HG03342 (cell line): ENCODE measurements around the gene BTN2A1.

Experiments
- ATAC-seq: cut with Tn5 transposase; IDR thresholded peaks from one replicate; pipeline ENCODE4 v1.9.1; 2021; ENCODE audit warnings: mild to moderate bottlenecking, moderate library complexity; ENCODE audit not compliant: unreplicated experiment

BTN2A1 gene

GRCh38 chr6:26464416-26465131, 6.8 kb downstream of the BTN2A1 start:
- ATAC-seq: no peak

GRCh38 chr6:26465776-26466175, 8.0 kb downstream of the BTN2A1 start:
- ATAC-seq: no peak

- no peak for ATAC-seq
These were observed 11.1 kb downstream of the BTN2A1 start for GRCh38 chr6:26468829-26469228.

GRCh38 chr6:26470643-26471042, 12.9 kb downstream of the BTN2A1 start:
- ATAC-seq: no peak

GRCh38 chr6:26471970-26472369, 14.2 kb downstream of the BTN2A1 start:
- ATAC-seq: no peak

GRCh38 chr6:26472549-26473290, 15.0 kb downstream of the BTN2A1 start:
- no peak for ATAC-seq

- no peak for ATAC-seq
These were observed 15.6 kb downstream of the BTN2A1 start for GRCh38 chr6:26473429-26473757.

- ATAC-seq: peak; percentile 93
These were observed 16.1 kb downstream of the BTN2A1 start for GRCh38 chr6:26473758-26474438.

- ATAC-seq: no peak
These were observed 16.7 kb downstream of the BTN2A1 start for GRCh38 chr6:26474439-26474881.

GRCh38 chr6:26475823-26476729, 18.3 kb downstream of the BTN2A1 start:
- no peak for ATAC-seq

GRCh38 chr6:26476896-26477295, 19.1 kb downstream of the BTN2A1 start:
- no peak for ATAC-seq

- ATAC-seq: no peak
These were observed 19.7 kb downstream of the BTN2A1 start for GRCh38 chr6:26477426-26477825.

- no peak for ATAC-seq
These were observed 20.6 kb downstream of the BTN2A1 start for GRCh38 chr6:26478100-26478984.

- ATAC-seq: no peak
These were observed 21.2 kb downstream of the BTN2A1 start for GRCh38 chr6:26478985-26479278.

- ATAC-seq: no peak
These were observed 24.6 kb downstream of the BTN2A1 start for GRCh38 chr6:26482338-26482737.

GRCh38 chr6:26483727-26484126, 26.0 kb downstream of the BTN2A1 start:
- ATAC-seq: no peak

GRCh38 chr6:26484161-26484560, 26.4 kb downstream of the BTN2A1 start:
- no peak for ATAC-seq

- no peak for ATAC-seq
These were observed 27.5 kb downstream of the BTN2A1 start for GRCh38 chr6:26485112-26485780.

GRCh38 chr6:26486358-26486757, 28.6 kb downstream of the BTN2A1 start:
- ATAC-seq: no peak

GRCh38 chr6:26487466-26487865, 29.7 kb downstream of the BTN2A1 start:
- ATAC-seq: no peak
